Loucy (cell line): ENCODE measurements around the gene CENPI.

Experiments
- CTCF ChIP-seq: fragments of 200-600 bp; sonication (generic); conservative IDR thresholded peaks from 2 replicates; pipeline ENCODE4 v1.5.1; 2014; ENCODE audit warnings: mild to moderate bottlenecking, antibody characterized with exemption, low read length
- EZH2phosphoT487 ChIP-seq: fragments of 200-600 bp; IDR thresholded peaks from 2 replicates; pipeline ENCODE4 v1.6.1; 2018; ENCODE audit warnings: antibody characterized with exemption, mild to moderate bottlenecking, moderate library complexity, borderline replicate concordance

- TF ChIP-seq CTCF, result no peak
- TF ChIP-seq EZH2phosphoT487, result no peak
These were observed 26.4 kb upstream of the CENPI start for GRCh38 chrX:101071582-101071981.
